Occipital lobe (tissue), 2 donors: ENCODE results near the gene LRRFIP1. TPM values are rescaled to one million over a fixed set of nuclear protein-coding genes. Genes with fewer than 3 reads are reported as not detected.
"Not testable (repeated sequence)": the region's sequence is repeated elsewhere in the genome, so short reads cannot be mapped to it uniquely, and the experiment has no call there.

Experiments used
- DNase-seq: peaks from one replicate; lab custom pipeline; 2025; lab: John Stamatoyannopoulos, UW
- total RNA-seq: library from RNA; depleted of rRNA; stranded (reverse); fragments of >200 nt; gene quantifications from one replicate; pipeline ENCODE4 v1.2.3, GENCODE V29; 2014

LRRFIP1 gene
- total RNA-seq, 1 donor from 2014 or later, result 29.0 TPM

- DNase-seq, result no peak
These were observed 36.2 kb downstream of the LRRFIP1 start for GRCh38 chr2:237663517-237664110.

GRCh38 chr2:237664151-237664550, 36.8 kb downstream of the LRRFIP1 start:
- no peak for DNase-seq

- no peak for DNase-seq
These were observed 38.3 kb downstream of the LRRFIP1 start for GRCh38 chr2:237665713-237666143.

GRCh38 chr2:237666606-237667005, 39.2 kb downstream of the LRRFIP1 start:
- DNase-seq, result no peak

- not testable (repeated sequence) for DNase-seq
These were observed 39.7 kb downstream of the LRRFIP1 start for GRCh38 chr2:237667050-237667576.

GRCh38 chr2:237667893-237668292, 40.5 kb downstream of the LRRFIP1 start:
- no peak for DNase-seq

GRCh38 chr2:237668440-237668839, 41.1 kb downstream of the LRRFIP1 start:
- no peak for DNase-seq

GRCh38 chr2:237669283-237669627, 41.9 kb downstream of the LRRFIP1 start:
- no peak for DNase-seq

- DNase-seq, result no peak
These were observed 42.4 kb downstream of the LRRFIP1 start for GRCh38 chr2:237669628-237670392.

GRCh38 chr2:237670641-237671040, 43.3 kb downstream of the LRRFIP1 start:
- DNase-seq, result no peak

GRCh38 chr2:237671466-237672138, 44.2 kb downstream of the LRRFIP1 start:
- DNase-seq, result no peak

- no peak for DNase-seq
These were observed 45.3 kb downstream of the LRRFIP1 start for GRCh38 chr2:237672731-237673129.

- peak; percentile 52 for DNase-seq
These were observed 46.0 kb downstream of the LRRFIP1 start for GRCh38 chr2:237673130-237674001.

- peak; percentile 50 for DNase-seq
These were observed 47.4 kb downstream of the LRRFIP1 start for GRCh38 chr2:237674731-237675276.

GRCh38 chr2:237675316-237675715, 47.9 kb downstream of the LRRFIP1 start:
- DNase-seq, result no peak

- no peak for DNase-seq
These were observed 53.5 kb downstream of the LRRFIP1 start for GRCh38 chr2:237680702-237681478.

GRCh38 chr2:237682151-237682550, 54.8 kb downstream of the LRRFIP1 start:
- DNase-seq, result no peak

GRCh38 chr2:237682856-237683670, 55.7 kb downstream of the LRRFIP1 start:
- no peak for DNase-seq

GRCh38 chr2:237685408-237685807, 58.0 kb downstream of the LRRFIP1 start:
- DNase-seq, result no peak
